Mesendoderm (in vitro differentiated cells): Measurements from ENCODE around the gene RHOD.

Experiments used
- DNase-seq: peaks from one replicate; pipeline ENCODE4 v3.0.0; 2013
- H2AK5ac ChIP-seq: 2 replicates; pipeline ENCODE4 v1.6.1; 2013; ENCODE audit warnings: low read length, inconsistent platforms
- H2BK120ac ChIP-seq: 2 replicates; pipeline ENCODE4 v1.6.1; 2013; ENCODE audit warnings: low read depth, mild to moderate bottlenecking, low read length, moderate library complexity, mixed read lengths
- H2BK15ac ChIP-seq: replicated peaks from 2 replicates; pipeline ENCODE4 v1.6.1; 2013; ENCODE audit warnings: low read depth, mild to moderate bottlenecking, moderate library complexity
- H2BK5ac ChIP-seq: 2 replicates; pipeline ENCODE4 v1.6.1; 2013; ENCODE audit warnings: low read length, inconsistent platforms
- H3K18ac ChIP-seq: 2 replicates; pipeline ENCODE4 v1.6.1; 2013; ENCODE audit warnings: mild to moderate bottlenecking, low read length, mixed read lengths
- H3K23ac ChIP-seq: one replicate; pipeline ENCODE4 v1.6.1; 2013; ENCODE audit warnings: low read length
- H3K27ac ChIP-seq: 2 replicates; pipeline ENCODE4 v1.5.1; 2013; ENCODE audit warnings: low read depth, mild to moderate bottlenecking, inconsistent platforms, low read length, moderate library complexity
- H3K27me3 ChIP-seq: 2 replicates; pipeline ENCODE4 v1.6.1; 2013; ENCODE audit warnings: low read length, control low read depth, mild to moderate bottlenecking, inconsistent platforms; ENCODE audit not compliant: insufficient read depth, poor library complexity
- H3K36me3 ChIP-seq: 2 replicates; pipeline ENCODE4 v1.6.1; 2013; ENCODE audit warnings: low read length, inconsistent platforms; ENCODE audit not compliant: control insufficient read depth, insufficient read depth
- H3K4ac ChIP-seq: one replicate; pipeline ENCODE4 v1.6.1; 2013; ENCODE audit warnings: low read depth, mild to moderate bottlenecking, low read length, moderate library complexity
- H3K4me1 ChIP-seq: 2 replicates; pipeline ENCODE4 v1.6.1; 2013; ENCODE audit warnings: low read depth, low read length, inconsistent platforms; ENCODE audit not compliant: control insufficient read depth
- H3K4me2 ChIP-seq: 2 replicates; pipeline ENCODE4 v1.6.1; 2013; ENCODE audit warnings: low read length
- H3K4me3 ChIP-seq: 2 replicates; pipeline ENCODE4 v1.5.1; 2013; ENCODE audit warnings: mild to moderate bottlenecking, low read length
- H3K56ac ChIP-seq: one replicate; pipeline ENCODE4 v1.6.1; 2013; ENCODE audit warnings: low read length
- H3K79me1 ChIP-seq: 2 replicates; pipeline ENCODE4 v1.6.1; 2013; ENCODE audit warnings: low read length, inconsistent platforms
- H3K79me2 ChIP-seq: 2 replicates; pipeline ENCODE4 v1.6.1; 2013; ENCODE audit warnings: mild to moderate bottlenecking, low read length; ENCODE audit not compliant: control insufficient read depth, insufficient read depth
- H3K9ac ChIP-seq: 2 replicates; pipeline ENCODE4 v1.6.1; 2013; ENCODE audit warnings: low read length, inconsistent platforms
- H4K5ac ChIP-seq: one replicate; pipeline ENCODE4 v1.6.1; 2013; ENCODE audit warnings: low read length
- H4K8ac ChIP-seq: one replicate; pipeline ENCODE4 v1.6.1; 2013; ENCODE audit warnings: low read depth, mild to moderate bottlenecking, control low read depth, low read length, moderate library complexity
- WGBS: extraction: QIAGEN DNeasy Blood & Tissue Kit; methylation state at CpG from one replicate; pipeline ENCODE4 v1.1.7; 2013; ENCODE audit warnings: low lambda C conversion rate, missing lambda C conversion rate; ENCODE audit not compliant: insufficient coverage; ENCODE audit errors: extremely low coverage; 5-methylcytosine and 5-hydroxymethylcytosine counted together

RHOD gene

DNA sequence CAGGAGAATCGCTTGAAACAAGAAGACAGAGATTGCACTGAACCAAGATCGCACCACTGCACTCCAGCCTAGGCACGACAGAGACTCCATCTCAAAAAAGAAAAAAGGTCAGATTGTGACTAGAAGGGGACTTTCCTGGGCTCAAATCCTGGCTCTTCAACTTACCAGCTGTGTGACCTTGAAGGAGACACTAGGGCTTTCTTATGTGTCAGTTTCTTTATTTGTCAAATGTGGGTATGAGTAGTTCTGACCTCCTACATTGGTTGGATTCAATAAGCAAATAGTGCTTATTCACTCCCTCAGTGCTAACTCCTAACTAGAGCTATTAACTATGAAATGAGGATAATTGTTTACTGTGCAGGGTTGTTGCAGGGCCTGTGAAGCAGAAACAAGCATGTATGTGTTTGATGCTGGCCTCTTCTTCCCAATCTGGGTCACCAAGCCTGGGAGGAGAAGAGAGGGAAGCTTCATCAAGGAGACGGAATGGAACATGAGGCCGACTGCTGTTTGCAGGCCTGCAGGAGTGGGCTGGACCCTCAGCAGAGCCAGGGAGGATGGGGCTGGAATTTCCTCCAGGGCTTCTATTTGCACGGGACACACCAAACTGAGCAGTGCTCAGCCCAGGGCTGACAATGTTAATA lies 22.5 kb downstream of the RHOD start:
- no peak for DNase-seq
- Histone ChIP-seq H3K4ac (no peak overlapping the region), H3K79me2 (no peaks in the 10 kb centered on the region), H3K9ac (no peak overlapping the region), H2BK120ac (no peak overlapping the region), H2BK15ac (no peak overlapping the region), H3K4me2 (no peak overlapping the region), H3K23ac (no peak overlapping the region), H3K27ac (no peak overlapping the region), H3K56ac (no peak overlapping the region), H4K8ac (no peak overlapping the region), H4K5ac (no peak overlapping the region), H3K4me3 (no peak overlapping the region), H3K4me1 (no peaks in the 10 kb centered on the region), H3K18ac (no peak overlapping the region), H2AK5ac (no peak overlapping the region), H2BK5ac (no peak overlapping the region), H3K27me3 (no peaks in the 10 kb centered on the region), H3K79me1 (no peaks in the 10 kb centered on the region), H3K36me3 (no peaks in the 10 kb centered on the region)
- WGBS: no CpG with 5 or more reads among the region's 6 CpGs

DNA sequence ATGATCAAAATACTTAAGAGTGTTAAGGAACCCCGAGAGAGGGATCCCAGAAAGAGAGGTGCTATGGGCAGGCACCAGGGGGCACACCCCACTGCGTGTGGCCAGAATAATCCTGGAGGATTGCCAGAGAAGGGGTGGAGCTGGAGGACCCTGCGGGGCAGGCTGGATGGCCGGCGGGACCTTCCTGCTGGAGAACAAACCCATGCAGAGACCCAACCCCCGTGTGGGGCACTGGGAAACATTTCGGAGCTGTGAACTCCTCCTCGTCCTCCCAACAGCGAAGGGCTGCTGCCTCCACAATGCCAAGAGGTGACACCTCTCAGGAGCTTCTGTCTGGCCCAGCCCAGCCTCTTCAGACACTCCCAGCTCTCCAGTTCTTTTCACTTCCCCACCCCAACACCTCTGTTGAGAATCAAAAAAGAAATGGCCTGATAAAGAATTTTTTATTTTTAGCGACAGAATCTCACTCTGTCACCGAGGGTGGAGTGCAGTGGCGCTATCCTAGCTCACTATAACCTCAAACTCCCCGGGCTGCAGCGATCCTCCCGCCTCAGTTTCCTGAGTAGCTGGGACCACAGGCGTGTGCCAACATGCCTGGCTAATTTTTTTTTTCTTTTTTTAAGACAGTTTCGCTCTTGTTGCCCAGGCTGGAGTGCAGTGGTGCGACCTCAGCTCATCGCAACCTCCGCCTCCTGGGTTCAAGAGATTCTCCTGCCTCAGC lies 25.6 kb downstream of the RHOD start:
- Histone ChIP-seq H4K5ac (no peak overlapping the region), H4K8ac (no peak overlapping the region), H2BK120ac (no peak overlapping the region), H3K4me1 (no peaks in the 10 kb centered on the region), H3K36me3 (no peaks in the 10 kb centered on the region), H3K4me3 (no peak overlapping the region), H3K79me2 (no peaks in the 10 kb centered on the region), H2BK5ac (no peak overlapping the region), H3K4ac (no peak overlapping the region), H2BK15ac (no peak overlapping the region), H3K56ac (peak overlapping the region; percentile 28), H3K9ac (no peak overlapping the region), H2AK5ac (no peak overlapping the region), H3K23ac (no peak overlapping the region), H3K27me3 (no peaks in the 10 kb centered on the region), H3K4me2 (peak overlapping the region; percentile 35), H3K79me1 (no peaks in the 10 kb centered on the region), H3K27ac (no peak overlapping the region), H3K18ac (no peak overlapping the region)
- DNase-seq: peak; percentile 69
- WGBS: no CpG with 5 or more reads among the region's 20 CpGs

DNA sequence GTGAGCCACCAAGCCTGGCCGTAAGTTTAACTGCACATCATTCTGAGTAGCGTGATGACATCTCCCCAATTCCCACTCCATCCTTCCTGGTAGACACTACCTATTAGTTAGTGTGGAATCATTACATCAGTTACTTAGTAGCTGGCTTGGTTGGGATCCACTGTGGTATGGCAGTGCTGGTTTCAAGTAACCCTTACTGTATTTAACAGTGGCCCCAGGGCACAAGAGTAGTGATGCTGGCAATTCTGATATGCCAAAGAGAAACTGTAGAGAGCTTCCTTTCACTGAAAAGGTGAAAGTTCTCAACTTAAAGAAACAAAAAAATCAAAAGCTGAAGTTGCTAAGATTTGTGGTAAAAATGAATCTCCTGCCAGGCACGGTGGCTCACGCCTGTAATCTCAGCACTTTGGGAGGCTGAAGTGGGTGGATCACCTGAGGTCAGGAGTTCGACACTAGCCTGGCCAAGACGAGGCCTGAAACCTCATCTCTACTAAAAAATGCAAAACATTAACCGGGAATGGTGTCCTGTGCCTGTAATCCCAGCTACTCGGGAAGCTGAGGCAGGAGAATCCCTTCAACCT lies 27.2 kb downstream of the RHOD start:
- no peak overlapping the region for H2BK15ac ChIP-seq
- WGBS: no CpG with 5 or more reads among the region's 8 CpGs
- no peak overlapping the region for H3K27ac ChIP-seq
- no peak overlapping the region for H2AK5ac ChIP-seq
- H3K18ac ChIP-seq: no peak overlapping the region
- H3K9ac ChIP-seq: no peak overlapping the region
- H3K4me1 ChIP-seq: no peaks in the 10 kb centered on the region
- no peaks in the 10 kb centered on the region for H3K36me3 ChIP-seq
- H2BK5ac ChIP-seq: no peak overlapping the region
- H2BK120ac ChIP-seq: no peak overlapping the region
- H4K8ac ChIP-seq: no peak overlapping the region
- no peaks in the 10 kb centered on the region for H3K27me3 ChIP-seq
- H3K4ac ChIP-seq: no peak overlapping the region
- H3K56ac ChIP-seq: no peak overlapping the region
- H3K79me1 ChIP-seq: no peaks in the 10 kb centered on the region
- H3K4me3 ChIP-seq: no peak overlapping the region
- H4K5ac ChIP-seq: no peak overlapping the region
- no peak overlapping the region for H3K4me2 ChIP-seq
- no peak overlapping the region for H3K23ac ChIP-seq
- H3K79me2 ChIP-seq: no peaks in the 10 kb centered on the region
- no peak for DNase-seq

- Histone ChIP-seq H3K4me2 (no peak overlapping the region), H3K27ac (no peak overlapping the region), H4K8ac (no peak overlapping the region), H3K79me1 (no peaks in the 10 kb centered on the region), H3K4ac (no peak overlapping the region), H2BK15ac (no peak overlapping the region), H3K4me3 (no peak overlapping the region), H3K27me3 (no peaks in the 10 kb centered on the region), H3K9ac (no peak overlapping the region), H4K5ac (no peak overlapping the region), H2BK5ac (no peak overlapping the region), H3K4me1 (no peaks in the 10 kb centered on the region), H3K36me3 (no peaks in the 10 kb centered on the region), H3K56ac (no peak overlapping the region), H2AK5ac (no peak overlapping the region), H2BK120ac (no peak overlapping the region), H3K79me2 (no peaks in the 10 kb centered on the region), H3K18ac (no peak overlapping the region), H3K23ac (no peak overlapping the region)
- DNase-seq: no peak
- WGBS: 100% methylated on average over 2 of the region's 5 CpGs
Measured at GRCh38 chr11:67085617-67086016, 29.0 kb downstream of the RHOD start.

DNA sequence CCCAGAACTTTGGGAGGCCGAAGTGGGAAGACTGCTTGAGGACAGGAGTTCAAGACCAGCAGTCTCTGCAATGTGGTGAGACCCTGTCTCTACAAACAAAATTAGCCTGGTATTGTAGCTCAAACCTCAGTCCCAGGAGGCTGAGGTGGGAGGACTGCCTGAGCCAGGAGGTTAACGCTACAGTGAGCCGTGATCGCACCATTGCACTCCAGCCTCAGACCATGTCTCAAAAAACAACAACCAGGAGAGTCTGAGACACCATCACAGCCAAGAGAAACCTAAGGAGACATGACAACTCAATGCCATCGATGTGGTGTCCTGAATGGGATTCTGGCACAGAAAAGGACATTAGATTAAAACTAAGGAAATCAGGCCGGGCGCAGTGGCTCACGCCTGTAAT lies 34.1 kb downstream of the RHOD start:
- no CpG with 5 or more reads among the region's 8 CpGs for WGBS
- no peak overlapping the region for H2BK15ac ChIP-seq
- no peak overlapping the region for H3K4me3 ChIP-seq
- no peak overlapping the region for H3K27ac ChIP-seq
- H3K36me3 ChIP-seq: no peaks in the 10 kb centered on the region
- H3K4me2 ChIP-seq: no peak overlapping the region
- no peak overlapping the region for H3K4ac ChIP-seq
- H3K9ac ChIP-seq: no peak overlapping the region
- no peak for DNase-seq
- no peak overlapping the region for H4K5ac ChIP-seq
- H3K4me1 ChIP-seq: no peaks in the 10 kb centered on the region
- H4K8ac ChIP-seq: no peak overlapping the region
- H2AK5ac ChIP-seq: no peak overlapping the region
- H3K79me1 ChIP-seq: no peaks in the 10 kb centered on the region
- H3K79me2 ChIP-seq: no peaks in the 10 kb centered on the region
- no peak overlapping the region for H2BK5ac ChIP-seq
- no peak overlapping the region for H2BK120ac ChIP-seq
- H3K56ac ChIP-seq: no peak overlapping the region
- H3K23ac ChIP-seq: no peak overlapping the region
- no peaks in the 10 kb centered on the region for H3K27me3 ChIP-seq
- no peak overlapping the region for H3K18ac ChIP-seq
